GM12878 (cell line): ENCODE results near the gene KCNA2. TPM values are rescaled to one million over a fixed set of nuclear protein-coding genes. Genes with fewer than 3 reads are reported as not detected.

Experiments used
- ATAC-seq: fragments of 200-7000 bp; cut with Tn5 transposase; 3 replicates; pipeline ENCODE4 v1.9.1; 2020; ENCODE audit warnings: mild to moderate bottlenecking, moderate library complexity
- BruUV-seq: library from RNA; stranded (reverse); fragments of 400-500 nt; replicated peaks from 2 replicates; lab custom pipeline; 2021; lab: Mats Ljungman, UMichigan
- CTCF ChIA-PET: fragments of 300-600 bp; sonication (Branson Sonifier 250); formaldehyde crosslinking; extraction: SDS; loops from one replicate; lab custom pipeline; 2021; ENCODE audit warnings: inconsistent platforms; lab: Yijun Ruan, JAX
- POLR2A ChIA-PET: fragments of 350-600 bp; formaldehyde crosslinking; extraction: SDS; loops from one replicate; lab custom pipeline; 2021; ENCODE audit warnings: inconsistent platforms; lab: Charles Lee
- RAD21 ChIA-PET: fragments of 300-600 bp; sonication (Branson Sonifier 250); formaldehyde crosslinking; loops from one replicate; lab custom pipeline; 2023; ENCODE audit warnings: antibody characterized with exemption; ENCODE audit not compliant: unreplicated experiment; lab: Charles Lee
- SMC1A ChIA-PET: fragments of 300-600 bp; sonication (Branson Sonifier 250); formaldehyde crosslinking; loops from one replicate; lab custom pipeline; 2023; ENCODE audit not compliant: unreplicated experiment, uncharacterized antibody; lab: Charles Lee
- DNase-seq: peaks from one replicate; pipeline ENCODE4 v3.0.0-alpha.2; 2011; ENCODE audit warnings: low read depth, low spot score
- FAIRE-seq: peaks from 3 replicates; lab custom pipeline; 2011; peaks lifted over from hg19 to GRCh38; lab: Jason Lieb, UNC
- H2AFZ ChIP-seq: 2 replicates; pipeline ENCODE4 v1.6.0; 2011; ENCODE audit warnings: low read depth, low read length, control low read depth; ENCODE audit not compliant: control insufficient read depth
- H3K27ac ChIP-seq: 2 replicates; pipeline ENCODE4 v1.5.1; 2011; ENCODE audit warnings: control low read depth; ENCODE audit not compliant: control insufficient read depth, insufficient read depth
- H3K27me3 ChIP-seq, 2 experiments: replicated peaks in 1 of 2; 2 replicates each; pipeline versions ENCODE4 v1.6.0 to v1.6.1; 2011; ENCODE audit warnings: low read length in 1 of 2; ENCODE audit not compliant: control insufficient read depth in 2 of 2, insufficient read depth in 2 of 2
- H3K36me3 ChIP-seq, 2 experiments: 2 replicates each; pipeline ENCODE4 v1.5.1; 2011; ENCODE audit warnings: low read length in 1 of 2; ENCODE audit not compliant: control insufficient read depth in 2 of 2, insufficient read depth in 2 of 2
- H3K4me1 ChIP-seq: 2 replicates; pipeline ENCODE4 v1.6.1; 2011; ENCODE audit warnings: mild to moderate bottlenecking, low read length, moderate library complexity, mixed read lengths; ENCODE audit not compliant: control insufficient read depth, insufficient read depth
- H3K4me2 ChIP-seq: 2 replicates; pipeline ENCODE4 v1.6.0; 2011; ENCODE audit warnings: control low read depth; ENCODE audit not compliant: control insufficient read depth, insufficient read depth
- H3K4me3 ChIP-seq: fragments of 200-600 bp; sonication (generic); 2 replicates; pipeline ENCODE4 v1.5.1; 2016
- H3K79me2 ChIP-seq: 2 replicates; pipeline ENCODE4 v1.6.0; 2011; ENCODE audit warnings: low read length; ENCODE audit not compliant: control insufficient read depth, insufficient read depth
- H3K9ac ChIP-seq: 2 replicates; pipeline ENCODE4 v1.8.0; 2011; ENCODE audit warnings: low read length, control low read depth, mixed read lengths; ENCODE audit not compliant: control insufficient read depth, insufficient read depth
- H3K9me3 ChIP-seq: replicated peaks from 3 replicates; pipeline ENCODE4 v1.5.1; 2011; ENCODE audit warnings: mild to moderate bottlenecking, low read length; ENCODE audit not compliant: control insufficient read depth, insufficient read depth
- H4K20me1 ChIP-seq: 2 replicates; pipeline ENCODE4 v1.6.0; 2011; ENCODE audit not compliant: control insufficient read depth, insufficient read depth
- BRCA1 ChIP-seq: IDR thresholded peaks from 2 replicates; pipeline ENCODE4 v1.6.1; 2011; ENCODE audit warnings: low read depth, low read length, improper control_type of control experiment
- CBX3 ChIP-seq: fragments of 200-600 bp; sonication (generic); IDR thresholded peaks from 2 replicates; pipeline ENCODE4 v1.6.1; 2016; ENCODE audit warnings: low read depth, borderline replicate concordance
- CBX5 ChIP-seq: sonication (generic); IDR thresholded peaks from 2 replicates; pipeline ENCODE4 v1.6.1; 2016; ENCODE audit warnings: low read depth, moderate library complexity, mild to moderate bottlenecking, inconsistent platforms
- CEBPB ChIP-seq, 2 experiments: fragments of 150-350 bp in 1 of 2; IDR thresholded peaks; 2 replicates each; pipeline ENCODE4 v1.6.1; 2012 to 2014; ENCODE audit warnings: low read depth in 2 of 2, low read length in 2 of 2, borderline replicate concordance in 1 of 2, inconsistent platforms in 1 of 2
- EZH2 ChIP-seq: IDR thresholded peaks from 2 replicates; pipeline ENCODE4 v1.6.1; 2012; ENCODE audit warnings: low read depth, mild to moderate bottlenecking, control low read depth, inconsistent platforms, low read length, borderline replicate concordance; ENCODE audit not compliant: control insufficient read depth
- NFXL1 ChIP-seq: fragments of 450-650 bp; IDR thresholded peaks from 2 replicates; pipeline ENCODE4 v1.6.1; 2017; ENCODE audit warnings: antibody characterized with exemption, mild to moderate bottlenecking, borderline replicate concordance
- POLR2A ChIP-seq: IDR thresholded peaks from 2 replicates; pipeline ENCODE4 v1.6.1; 2011; ENCODE audit warnings: low read depth, mild to moderate bottlenecking, low read length
- RB1 ChIP-seq: fragments of 450-650 bp; formaldehyde crosslinking; IDR thresholded peaks from 2 replicates; pipeline ENCODE4 v1.6.1; 2017; ENCODE audit warnings: mild to moderate bottlenecking, borderline replicate concordance
- SIN3A ChIP-seq: IDR thresholded peaks from 2 replicates; pipeline ENCODE4 v1.6.1; 2012; ENCODE audit warnings: low read depth, low read length, improper control_type of control experiment
- SUPT20H ChIP-seq: IDR thresholded peaks from 2 replicates; pipeline ENCODE4 v1.6.1; 2011; ENCODE audit warnings: low read depth, mild to moderate bottlenecking, low read length, moderate library complexity, borderline replicate concordance; ENCODE audit not compliant: control insufficient read depth
- TCF7 ChIP-seq: IDR thresholded peaks from 2 replicates; pipeline ENCODE4 v1.6.1; 2014; ENCODE audit warnings: antibody characterized with exemption, borderline replicate concordance
- ZSCAN29 ChIP-seq: fragments of 450-650 bp; IDR thresholded peaks from 2 replicates; pipeline ENCODE4 v1.6.1; 2017; ENCODE audit warnings: mild to moderate bottlenecking, moderate library complexity
- WGBS: methylation state at CpG from one replicate; pipeline ENCODE4 v1.1.6; 2016; ENCODE audit warnings: low lambda C conversion rate; ENCODE audit not compliant: insufficient replicate concordance, insufficient coverage; ENCODE audit errors: missing lambda C conversion rate; 5-methylcytosine and 5-hydroxymethylcytosine counted together
- in situ Hi-C: fragments of 300-500 bp; cut with MboI; formaldehyde crosslinking; loops from 9 replicates; pipeline ENCODE4 v1.14.3; 2018; ENCODE audit warnings: mixed read lengths
- intact Hi-C: fragments of 100-400 bp; cut with micrococcal nuclease; formaldehyde crosslinking; loops from one replicate; pipeline ENCODE4 v1.14.2; 2022; ENCODE audit not compliant: unreplicated experiment
- polyA plus RNA-seq, 11 experiments: library from polyadenylated mRNA; depleted of rRNA in 4 of 11; unstranded in 6 of 11; stranded (reverse) in 5 of 11; fragments of >200 nt; fragmentation: Nextera tagmentation in 4 of 11; fragmentation: Illumina TruSeq in 1 of 11; extraction: Ambion mirVana in 4 of 11; extraction: Trizol in 1 of 11; gene quantifications; 1 replicate in 1 of 11; 2 replicates in 10 of 11; pipeline versions ENCODE4 v1.2.1 to v1.2.3, GENCODE V29; 2011 to 2016; ENCODE audit warnings: inconsistent platforms in 2 of 11, missing spikeins in 2 of 11, low read depth in 1 of 11
- total RNA-seq, 4 experiments: library from RNA; depleted of rRNA in 3 of 4; stranded (reverse); fragments of >200 nt in 3 of 4; fragmentation: Illumina TruSeq in 1 of 4; extraction: Trizol in 1 of 4; gene quantifications; 2 replicates each; pipeline versions ENCODE4 v1.2.1 to v1.2.3, GENCODE V29; 2013 to 2021
- TF ChIP-seq, protein P1 (sequence below): fragments of 150-350 bp; IDR thresholded peaks from 2 replicates; pipeline ENCODE4 v1.6.1; 2016; ENCODE audit warnings: low read depth, low read length
- TF ChIP-seq, protein P2 (sequence below), 3 experiments: IDR thresholded peaks in 2 of 3; conservative IDR thresholded peaks in 1 of 3; 2 replicates each; pipeline ENCODE4 v1.5.1; 2011; ENCODE audit warnings: low read depth in 3 of 3, low read length in 3 of 3, mild to moderate bottlenecking in 3 of 3, control low read depth in 2 of 3, moderate library complexity in 2 of 3, inconsistent platforms in 1 of 3, mixed read lengths in 1 of 3; ENCODE audit not compliant: control insufficient read depth in 2 of 3, insufficient read depth in 1 of 3; ENCODE audit errors: extremely low read depth in 1 of 3
- TF ChIP-seq, protein P3 (sequence below): IDR thresholded peaks from 2 replicates; pipeline ENCODE4 v1.6.1; 2012; ENCODE audit warnings: low read depth, low read length, improper control_type of control experiment

KCNA2 gene
- total and polyA plus RNA-seq, 10 of the 15 experiments (the other 5 are each of a cell fraction or from before 2014, with no cell fraction given) = 0.02 to 0.56 (median 0.10) TPM; not detected in 2

DNA sequence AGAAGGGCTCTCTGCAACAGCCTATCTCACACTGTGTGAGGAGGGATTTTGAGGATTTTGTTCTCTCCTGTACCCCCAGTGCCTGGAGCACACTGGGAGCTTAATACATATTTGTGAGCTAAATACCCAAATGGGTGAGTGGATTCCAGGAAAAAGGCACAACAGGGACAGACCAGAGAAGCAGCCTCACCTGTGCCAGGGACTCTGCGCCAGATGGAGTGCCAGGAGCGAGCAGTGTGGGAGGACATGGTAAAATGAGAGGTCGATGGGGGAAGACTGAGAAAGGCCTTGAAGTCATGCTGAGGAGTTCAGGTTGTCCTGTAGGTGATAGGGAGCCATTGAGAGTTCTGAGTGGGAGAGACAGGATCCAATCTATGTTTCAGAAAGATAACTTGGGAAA is 11.0 kb upstream of the KCNA2 start:
- Histone ChIP-seq H4K20me1 (no peaks in the 10 kb centered on the region), H2AFZ (no peak overlapping the region), H3K27ac (no peak overlapping the region), H3K27me3 (peaks cover 0 to 2% of the 10 kb centered on the region in 2 experiments; a peak in 2 of 4 replicates), H3K4me2 (no peak overlapping the region), H3K79me2 (no peaks in the 10 kb centered on the region), H3K4me3 (no peak overlapping the region), H3K9me3 (no peaks in the 10 kb centered on the region), H3K36me3 (no peaks in the 10 kb centered on the region), H3K4me1 (peaks cover 16% of the 10 kb centered on the region), H3K9ac (no peak overlapping the region)
- DNase-seq (no peak), ATAC-seq (no peak), FAIRE-seq (no peak)
- BruUV-seq = no TSS peak
- 46% methylated on average over 3 of the region's 3 CpGs for WGBS
- POLR2A ChIA-PET = no interaction called here
- intact Hi-C loops = no loop called here
- in situ Hi-C loops = loop anchor here (5.0 kb wide), 1 partner anchor 165 kb away; no protein-coding TSS in a partner anchor
- RAD21 ChIA-PET = interaction anchor here (1.3 to 2.1 kb wide), 4 partner anchors 92 to 166 kb away, joined by 3 to 8 read pairs (median 4); no protein-coding TSS in a partner anchor
- CTCF ChIA-PET = interaction anchor here (0.9 to 5.9 kb wide), 8 partner anchors 13 to 165 kb away, joined by 3 to 180 read pairs (median 5); no protein-coding TSS in a partner anchor
- SMC1A ChIA-PET = interaction anchor here (1.5 to 5.8 kb wide), 3 partner anchors 92 to 165 kb away, joined by 6 to 89 read pairs (median 9); no protein-coding TSS in a partner anchor
- no peak for TF ChIP-seq CBX5
- TF ChIP-seq ZSCAN29 = no peak
- no peak for TF ChIP-seq SUPT20H
- TF ChIP-seq POLR2A = no peak
- TF ChIP-seq SIN3A = no peak
- TF ChIP-seq CBX3 = no peak
- no peak for TF ChIP-seq EZH2
- TF ChIP-seq, protein P1, sequence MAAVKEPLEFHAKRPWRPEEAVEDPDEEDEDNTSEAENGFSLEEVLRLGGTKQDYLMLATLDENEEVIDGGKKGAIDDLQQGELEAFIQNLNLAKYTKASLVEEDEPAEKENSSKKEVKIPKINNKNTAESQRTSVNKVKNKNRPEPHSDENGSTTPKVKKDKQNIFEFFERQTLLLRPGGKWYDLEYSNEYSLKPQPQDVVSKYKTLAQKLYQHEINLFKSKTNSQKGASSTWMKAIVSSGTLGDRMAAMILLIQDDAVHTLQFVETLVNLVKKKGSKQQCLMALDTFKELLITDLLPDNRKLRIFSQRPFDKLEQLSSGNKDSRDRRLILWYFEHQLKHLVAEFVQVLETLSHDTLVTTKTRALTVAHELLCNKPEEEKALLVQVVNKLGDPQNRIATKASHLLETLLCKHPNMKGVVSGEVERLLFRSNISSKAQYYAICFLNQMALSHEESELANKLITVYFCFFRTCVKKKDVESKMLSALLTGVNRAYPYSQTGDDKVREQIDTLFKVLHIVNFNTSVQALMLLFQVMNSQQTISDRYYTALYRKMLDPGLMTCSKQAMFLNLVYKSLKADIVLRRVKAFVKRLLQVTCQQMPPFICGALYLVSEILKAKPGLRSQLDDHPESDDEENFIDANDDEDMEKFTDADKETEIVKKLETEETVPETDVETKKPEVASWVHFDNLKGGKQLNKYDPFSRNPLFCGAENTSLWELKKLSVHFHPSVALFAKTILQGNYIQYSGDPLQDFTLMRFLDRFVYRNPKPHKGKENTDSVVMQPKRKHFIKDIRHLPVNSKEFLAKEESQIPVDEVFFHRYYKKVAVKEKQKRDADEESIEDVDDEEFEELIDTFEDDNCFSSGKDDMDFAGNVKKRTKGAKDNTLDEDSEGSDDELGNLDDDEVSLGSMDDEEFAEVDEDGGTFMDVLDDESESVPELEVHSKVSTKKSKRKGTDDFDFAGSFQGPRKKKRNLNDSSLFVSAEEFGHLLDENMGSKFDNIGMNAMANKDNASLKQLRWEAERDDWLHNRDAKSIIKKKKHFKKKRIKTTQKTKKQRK = no peak
- no peak for TF ChIP-seq TCF7
- TF ChIP-seq, protein P2, sequence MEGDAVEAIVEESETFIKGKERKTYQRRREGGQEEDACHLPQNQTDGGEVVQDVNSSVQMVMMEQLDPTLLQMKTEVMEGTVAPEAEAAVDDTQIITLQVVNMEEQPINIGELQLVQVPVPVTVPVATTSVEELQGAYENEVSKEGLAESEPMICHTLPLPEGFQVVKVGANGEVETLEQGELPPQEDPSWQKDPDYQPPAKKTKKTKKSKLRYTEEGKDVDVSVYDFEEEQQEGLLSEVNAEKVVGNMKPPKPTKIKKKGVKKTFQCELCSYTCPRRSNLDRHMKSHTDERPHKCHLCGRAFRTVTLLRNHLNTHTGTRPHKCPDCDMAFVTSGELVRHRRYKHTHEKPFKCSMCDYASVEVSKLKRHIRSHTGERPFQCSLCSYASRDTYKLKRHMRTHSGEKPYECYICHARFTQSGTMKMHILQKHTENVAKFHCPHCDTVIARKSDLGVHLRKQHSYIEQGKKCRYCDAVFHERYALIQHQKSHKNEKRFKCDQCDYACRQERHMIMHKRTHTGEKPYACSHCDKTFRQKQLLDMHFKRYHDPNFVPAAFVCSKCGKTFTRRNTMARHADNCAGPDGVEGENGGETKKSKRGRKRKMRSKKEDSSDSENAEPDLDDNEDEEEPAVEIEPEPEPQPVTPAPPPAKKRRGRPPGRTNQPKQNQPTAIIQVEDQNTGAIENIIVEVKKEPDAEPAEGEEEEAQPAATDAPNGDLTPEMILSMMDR (IDR thresholded peaks at IDR 0.05 in 2 of 3, conservative IDR thresholded peaks at IDR 0.05 in 1 of 3; ENCODE audit: control insufficient read depth in 2 of 3, extremely low read depth in 1 of 3, insufficient read depth in 1 of 3, low read depth in 3 of 3, low read length in 3 of 3) = no peak
- no peak for TF ChIP-seq BRCA1
- TF ChIP-seq RB1 = no peak
- TF ChIP-seq CEBPB (IDR thresholded peaks at IDR 0.05; ENCODE audit: borderline replicate concordance in 1 of 2, low read depth in 2 of 2, low read length in 2 of 2) = no peak
- no peak for TF ChIP-seq NFXL1
- TF ChIP-seq, protein P3, sequence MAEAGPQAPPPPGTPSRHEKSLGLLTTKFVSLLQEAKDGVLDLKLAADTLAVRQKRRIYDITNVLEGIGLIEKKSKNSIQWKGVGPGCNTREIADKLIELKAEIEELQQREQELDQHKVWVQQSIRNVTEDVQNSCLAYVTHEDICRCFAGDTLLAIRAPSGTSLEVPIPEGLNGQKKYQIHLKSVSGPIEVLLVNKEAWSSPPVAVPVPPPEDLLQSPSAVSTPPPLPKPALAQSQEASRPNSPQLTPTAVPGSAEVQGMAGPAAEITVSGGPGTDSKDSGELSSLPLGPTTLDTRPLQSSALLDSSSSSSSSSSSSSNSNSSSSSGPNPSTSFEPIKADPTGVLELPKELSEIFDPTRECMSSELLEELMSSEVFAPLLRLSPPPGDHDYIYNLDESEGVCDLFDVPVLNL = no peak
